Myocyte (in vitro differentiated cells): ENCODE results near the gene ARHGEF5. TPM values are rescaled to one million over a fixed set of nuclear protein-coding genes. Genes with fewer than 3 reads are reported as not detected.
"Not testable (repeated sequence)": the region's sequence is repeated elsewhere in the genome, so short reads cannot be mapped to it uniquely, and the experiment has no call there.

Source experiments
- DNase-seq: peaks from one replicate; pipeline ENCODE4 v3.0.0-alpha.2; 2012; ENCODE audit warnings: low read depth
- total RNA-seq: library from RNA; depleted of rRNA; stranded (reverse); fragments of >200 nt; gene quantifications from 2 replicates; pipeline ENCODE4 v1.2.3, GENCODE V29; 2014

The ARHGEF5 gene
- total RNA-seq, 1 donor from 2014 or later: 0.70 TPM

- DNase-seq: not testable (repeated sequence)
These were observed 63.7 kb downstream of the ARHGEF5 start for GRCh38 chr7:144418931-144419330.

GRCh38 chr7:144427539-144427938 lies 72.3 kb downstream of the ARHGEF5 start:
- DNase-seq: not testable (repeated sequence)

GRCh38 chr7:144428431-144428830 lies 73.2 kb downstream of the ARHGEF5 start:
- DNase-seq: no peak

Other genes starting within 250 kb of the ARHGEF5 start
- not detected in 2 replicates for gene OR2A2, start 245.8 kb upstream of the ARHGEF5 start, total RNA-seq
- not detected in 2 replicates for gene OR2A14, start 232.2 kb upstream of the ARHGEF5 start, total RNA-seq
- gene CTAGE4, start 171.9 kb upstream of the ARHGEF5 start, total RNA-seq: not detected in 2 replicates
- 0.21 TPM in 2 replicates for gene ARHGEF35, start 159.6 kb upstream of the ARHGEF5 start, total RNA-seq
- gene OR2A42, start 115.8 kb upstream of the ARHGEF5 start, total RNA-seq: not detected in 2 replicates
- not detected in 2 replicates for gene OR2A7, start 90.6 kb upstream of the ARHGEF5 start, total RNA-seq
- gene CTAGE8, start 86.1 kb upstream of the ARHGEF5 start, total RNA-seq: not detected in 2 replicates
- not detected in 2 replicates for gene OR2A1, start 43.0 kb upstream of the ARHGEF5 start, total RNA-seq
- not detected in 2 replicates for gene NOBOX, start 48.3 kb downstream of the ARHGEF5 start, total RNA-seq